ENCODE results near the gene CR1. TPM values are rescaled to one million over a fixed set of nuclear protein-coding genes. Genes with fewer than 3 reads are reported as not detected.
"Not testable (repeated sequence)": the region's sequence is repeated elsewhere in the genome, so short reads cannot be mapped to it uniquely, and the experiment has no call there.

CR1 gene
- total RNA-seq, 2 experiments from 2014 or later = not detected

DNA sequence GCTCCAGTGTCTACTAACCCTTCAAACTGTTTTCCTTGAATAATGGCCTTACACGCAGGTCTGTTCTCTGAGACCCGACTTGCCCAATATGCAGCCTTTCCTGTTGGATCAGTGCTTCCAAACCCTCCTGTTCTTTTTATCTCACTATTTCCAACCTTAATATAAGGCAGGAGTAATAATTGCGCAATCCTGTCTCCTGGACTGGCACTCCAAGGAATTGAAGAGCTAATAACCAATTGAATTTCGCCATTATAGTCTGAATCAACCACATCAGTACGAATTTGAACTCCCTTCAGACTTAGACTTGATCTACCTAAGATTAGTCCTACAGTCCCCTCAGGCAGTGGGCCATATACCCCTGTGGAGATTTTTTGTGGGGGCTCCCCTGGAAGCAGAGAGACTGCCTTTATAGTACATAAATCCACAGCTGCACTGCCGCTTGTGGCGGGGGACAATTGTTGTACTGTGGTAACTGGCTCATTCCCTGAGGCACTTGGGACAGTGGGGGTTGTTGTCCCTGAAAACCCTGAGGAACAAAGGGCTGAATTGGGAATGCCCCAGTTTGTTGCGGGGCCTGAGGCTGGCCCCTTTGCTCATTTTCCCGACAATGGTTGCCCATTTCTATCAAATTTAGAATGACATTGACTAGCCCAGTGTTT lies 142.7 kb downstream of the CR1 start:
- H3K9me2 ChIP-seq (ENCODE audit: insufficient read depth, low read length); BruUV-seq (replicated peaks); H3K4me2 ChIP-seq (ENCODE audit: low read length); H3K9me3 ChIP-seq (ENCODE audit: low read length); H3K4me1 ChIP-seq (ENCODE audit: insufficient read depth, low read length, poor library complexity, severe bottlenecking); DNase-seq (ENCODE audit: low spot score); CTCF ChIA-PET (ENCODE audit: unreplicated experiment); H3K4me3 ChIP-seq (ENCODE audit: low read depth, low read length, poor library complexity, severe bottlenecking); H3K79me2 ChIP-seq (ENCODE audit: insufficient read depth, low read depth, low read length); H4K20me1 ChIP-seq (ENCODE audit: insufficient read depth, low read length); H3K27ac ChIP-seq (ENCODE audit: low read depth, low read length, poor library complexity, severe bottlenecking); H2AFZ ChIP-seq (ENCODE audit: low read length); H3K36me3 ChIP-seq (ENCODE audit: insufficient read depth, low read length); intact Hi-C loops (cut with micrococcal nuclease; ENCODE audit: unreplicated experiment): not testable (repeated sequence)
- POLR2A ChIA-PET = interaction anchor here (0.6 kb wide), 1 partner anchor 1401 kb away, joined by 3 read pairs; no protein-coding TSS in a partner anchor

DNA sequence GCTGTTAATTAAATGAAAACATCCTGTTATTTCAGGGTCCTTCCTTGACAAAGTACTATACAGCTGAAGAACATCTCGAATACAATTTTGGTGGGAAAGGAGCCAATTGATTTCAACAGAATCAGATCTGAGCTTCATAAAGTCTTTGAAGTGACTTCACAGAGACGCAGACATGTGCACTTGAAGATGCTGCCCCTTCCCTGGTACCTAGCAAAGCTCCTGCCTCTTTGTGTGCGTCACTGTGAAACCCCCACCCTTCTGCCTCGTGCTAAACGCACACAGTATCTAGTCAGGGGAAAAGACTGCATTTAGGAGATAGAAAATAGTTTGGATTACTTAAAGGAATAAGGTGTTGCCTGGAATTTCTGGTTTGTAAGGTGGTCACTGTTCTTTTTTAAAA lies 143.4 kb downstream of the CR1 start:
- H4K20me1 ChIP-seq (ENCODE audit: insufficient read depth, low read length); H3K9me2 ChIP-seq (ENCODE audit: insufficient read depth, low read length); H3K4me1 ChIP-seq (ENCODE audit: insufficient read depth, low read length, poor library complexity, severe bottlenecking); H2AFZ ChIP-seq (ENCODE audit: low read length); CTCF ChIA-PET (ENCODE audit: unreplicated experiment); DNase-seq (ENCODE audit: low spot score); H3K4me3 ChIP-seq (ENCODE audit: low read depth, low read length, poor library complexity, severe bottlenecking); H3K36me3 ChIP-seq (ENCODE audit: insufficient read depth, low read length); H3K4me2 ChIP-seq (ENCODE audit: low read length); BruUV-seq (replicated peaks); H3K9me3 ChIP-seq (ENCODE audit: low read length); H3K79me2 ChIP-seq (ENCODE audit: insufficient read depth, low read depth, low read length); intact Hi-C loops (cut with micrococcal nuclease; ENCODE audit: unreplicated experiment); H3K27ac ChIP-seq (ENCODE audit: low read depth, low read length, poor library complexity, severe bottlenecking): not testable (repeated sequence)
- POLR2A ChIA-PET = interaction anchor here (0.6 to 0.7 kb wide), 2 partner anchors 388 to 1400 kb away, joined by 3 read pairs; no protein-coding TSS in a partner anchor

DNA sequence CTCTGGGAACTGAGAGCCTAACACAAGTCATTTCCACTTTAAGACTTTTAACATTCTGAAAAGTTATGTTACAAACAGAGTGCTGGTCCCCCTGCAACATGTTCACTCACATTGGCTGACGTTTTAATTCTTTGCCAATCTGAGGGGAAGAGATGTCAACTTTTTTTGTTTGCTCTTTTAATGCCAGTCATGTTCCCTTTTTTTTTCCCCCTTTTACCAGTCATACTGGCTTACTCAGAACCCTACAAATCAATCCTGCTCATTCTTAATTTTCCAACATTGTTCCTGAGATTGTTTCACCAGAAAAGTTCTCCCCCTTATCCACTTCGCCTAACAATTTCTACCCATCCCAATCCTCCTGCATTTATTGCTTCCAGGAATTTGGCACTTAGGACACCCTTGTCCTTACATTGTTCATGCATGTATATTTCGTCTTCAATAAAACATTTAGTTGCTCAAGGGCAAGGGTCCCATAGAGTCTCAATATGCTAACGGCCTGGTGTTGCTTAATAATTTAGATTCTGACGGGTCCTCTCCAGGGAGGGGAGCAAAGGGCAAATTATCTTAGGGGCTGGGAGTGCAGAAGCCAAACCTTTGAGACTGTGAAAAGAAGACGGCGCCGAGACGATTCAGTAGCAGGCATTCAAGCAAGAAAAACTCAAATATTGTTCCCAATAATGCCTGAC lies 148.4 kb downstream of the CR1 start:
- intact Hi-C loops (cut with micrococcal nuclease; ENCODE audit: unreplicated experiment) = no loop called here
- H3K4me3 ChIP-seq (ENCODE audit: low read depth, low read length, poor library complexity, severe bottlenecking) = no peak overlapping the region

More for the DNA sequence above, 148.4 kb downstream of the CR1 start:
- H3K9me2 ChIP-seq (ENCODE audit: insufficient read depth, low read length) = no peaks in the 10 kb centered on the region
- no peak for DNase-seq (ENCODE audit: low spot score)
- no peak overlapping the region for H2AFZ ChIP-seq (ENCODE audit: low read length)
- H3K27ac ChIP-seq (ENCODE audit: low read depth, low read length, poor library complexity, severe bottlenecking) = no peak overlapping the region
- CTCF ChIA-PET (ENCODE audit: unreplicated experiment) = no interaction called here
- H4K20me1 ChIP-seq (ENCODE audit: insufficient read depth, low read length) = no peaks in the 10 kb centered on the region
- no peaks in the 10 kb centered on the region for H3K36me3 ChIP-seq (ENCODE audit: insufficient read depth, low read length)
- no peaks in the 10 kb centered on the region for H3K9me3 ChIP-seq (ENCODE audit: low read length)
- no peaks in the 10 kb centered on the region for H3K79me2 ChIP-seq (ENCODE audit: insufficient read depth, low read depth, low read length)
- TF ChIP-seq EZH2phosphoT487 (IDR thresholded peaks at IDR 0.05; ENCODE audit: borderline replicate concordance, low read depth, low read length) = no peak
- TF ChIP-seq, protein P1, sequence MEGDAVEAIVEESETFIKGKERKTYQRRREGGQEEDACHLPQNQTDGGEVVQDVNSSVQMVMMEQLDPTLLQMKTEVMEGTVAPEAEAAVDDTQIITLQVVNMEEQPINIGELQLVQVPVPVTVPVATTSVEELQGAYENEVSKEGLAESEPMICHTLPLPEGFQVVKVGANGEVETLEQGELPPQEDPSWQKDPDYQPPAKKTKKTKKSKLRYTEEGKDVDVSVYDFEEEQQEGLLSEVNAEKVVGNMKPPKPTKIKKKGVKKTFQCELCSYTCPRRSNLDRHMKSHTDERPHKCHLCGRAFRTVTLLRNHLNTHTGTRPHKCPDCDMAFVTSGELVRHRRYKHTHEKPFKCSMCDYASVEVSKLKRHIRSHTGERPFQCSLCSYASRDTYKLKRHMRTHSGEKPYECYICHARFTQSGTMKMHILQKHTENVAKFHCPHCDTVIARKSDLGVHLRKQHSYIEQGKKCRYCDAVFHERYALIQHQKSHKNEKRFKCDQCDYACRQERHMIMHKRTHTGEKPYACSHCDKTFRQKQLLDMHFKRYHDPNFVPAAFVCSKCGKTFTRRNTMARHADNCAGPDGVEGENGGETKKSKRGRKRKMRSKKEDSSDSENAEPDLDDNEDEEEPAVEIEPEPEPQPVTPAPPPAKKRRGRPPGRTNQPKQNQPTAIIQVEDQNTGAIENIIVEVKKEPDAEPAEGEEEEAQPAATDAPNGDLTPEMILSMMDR (conservative IDR thresholded peaks at IDR 0.05; ENCODE audit: low read length) = no peak
- BruUV-seq (replicated peaks) = no TSS peak
- no peaks in the 10 kb centered on the region for H3K4me1 ChIP-seq (ENCODE audit: insufficient read depth, low read length, poor library complexity, severe bottlenecking)
- H3K4me2 ChIP-seq (ENCODE audit: low read length) = no peak overlapping the region
- POLR2A ChIA-PET = no interaction called here

Data from OCI-LY7 (cell line).